Testis (tissue), 2 donors: ENCODE data around the gene ZC3H10.

Experiments
- CTCF ChIP-seq, 3 experiments: fragments of 450-650 bp in 2 of 3; fragments of 200-600 bp in 1 of 3; sonication (generic) in 1 of 3; IDR thresholded peaks; one replicate each; pipeline ENCODE4 v1.5.1; 2016 to 2019; ENCODE audit warnings: antibody characterized with exemption in 3 of 3, mild to moderate bottlenecking in 2 of 3, moderate library complexity in 1 of 3
- POLR2A ChIP-seq: fragments of 450-650 bp; IDR thresholded peaks from one replicate; pipeline ENCODE4 v1.6.1; 2017; ENCODE audit warnings: antibody characterized with exemption, mild to moderate bottlenecking, moderate library complexity

DNA sequence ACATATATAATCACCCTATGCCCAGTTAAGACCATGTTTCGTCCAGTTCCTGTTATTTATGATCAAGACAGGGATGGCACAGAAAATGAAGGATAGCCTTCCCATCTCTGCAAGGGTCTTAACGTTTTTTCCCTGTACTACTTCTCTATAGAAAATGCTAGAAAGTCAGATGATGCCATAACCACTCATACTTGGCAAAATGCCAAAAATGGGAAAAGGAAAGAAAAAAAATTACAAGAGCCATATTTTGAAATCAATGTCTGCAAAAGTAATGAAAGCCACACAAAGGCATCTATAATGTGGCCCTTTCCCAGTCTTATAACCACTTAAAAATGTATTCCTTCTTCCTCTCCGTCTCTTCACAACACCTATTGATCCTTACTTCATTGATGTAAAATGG lies 32.5 kb downstream of the ZC3H10 start:
- no peak for TF ChIP-seq CTCF (IDR thresholded peaks at IDR 0.05)
- TF ChIP-seq POLR2A = no peak
